Femur (tissue), 1 donor: ENCODE results near the gene TINCR.
"Not testable (repeated sequence)": the region's sequence is repeated elsewhere in the genome, so short reads cannot be mapped to it uniquely, and the experiment has no call there.

Experiments used
- DNase-seq: peaks from one replicate; pipeline ENCODE4 v3.0.0-alpha.2; 2017

Gene TINCR

DNA sequence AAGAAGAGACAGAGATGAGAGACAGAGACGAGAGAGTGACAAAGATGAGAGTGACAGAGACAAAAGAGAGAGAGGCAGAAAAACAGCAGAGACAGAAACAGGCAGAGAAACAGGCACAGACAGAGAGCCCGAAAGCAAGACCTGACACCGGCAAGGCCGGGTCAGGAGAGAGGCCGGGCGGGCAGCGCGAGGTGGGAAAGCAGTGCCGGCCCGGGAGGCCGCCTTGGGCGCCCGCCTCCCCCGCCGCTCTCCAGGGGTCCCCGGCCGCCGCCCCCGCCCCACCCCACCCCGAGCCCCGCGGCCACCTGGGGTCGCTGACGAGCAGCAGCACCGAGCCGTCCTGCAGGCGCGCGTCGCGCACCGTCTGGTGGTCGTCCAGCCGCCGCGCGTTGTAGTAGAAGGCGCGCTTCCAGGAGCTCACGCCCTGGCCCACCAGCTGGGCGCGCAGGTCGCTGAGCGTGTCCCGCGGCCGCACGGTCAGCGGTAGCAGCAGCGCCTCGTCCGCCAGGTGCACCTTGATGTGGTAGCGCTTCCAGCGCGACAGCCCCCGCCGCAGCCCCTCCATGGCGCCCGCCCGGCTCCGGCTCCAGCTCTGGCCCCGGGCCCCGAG is at the start of gene TINCR:
Gene TINCR, minus strand, starts transcription at position 594 of the 610 bp plus-strand sequence.
- no peak for DNase-seq

- no peak for DNase-seq
These were observed 49.3 kb upstream of the TINCR start for GRCh38 chr19:5617080-5617479.

GRCh38 chr19:5615756-5616327 is 48.1 kb upstream of the TINCR start:
- DNase-seq, result no peak

GRCh38 chr19:5612891-5613865 is 45.4 kb upstream of the TINCR start:
- DNase-seq, result no peak

GRCh38 chr19:5609881-5610448 is 42.2 kb upstream of the TINCR start:
- DNase-seq, result no peak

GRCh38 chr19:5608766-5609165 is 41.0 kb upstream of the TINCR start:
- DNase-seq, result not testable (repeated sequence)

DNA sequence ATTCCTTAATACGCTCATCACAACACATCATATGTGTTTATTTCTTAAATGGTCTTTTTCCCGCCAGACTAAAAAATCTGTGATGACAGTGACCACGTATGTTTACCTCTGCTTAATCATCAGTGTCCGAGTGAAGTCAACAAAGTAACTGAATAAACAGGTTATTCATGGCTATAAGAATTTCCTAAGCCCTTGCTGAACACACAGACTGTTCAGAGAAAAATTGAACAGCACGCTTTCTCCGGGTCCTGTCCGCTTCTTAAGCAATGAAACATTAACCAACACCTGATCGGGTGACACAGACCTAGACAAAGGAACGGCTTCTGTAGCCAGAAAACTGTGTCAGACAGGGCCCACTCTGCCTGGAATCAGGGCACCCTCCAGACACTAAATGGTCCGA is 40.5 kb upstream of the TINCR start:
- DNase-seq, result no peak

- DNase-seq, result no peak
These were observed 39.8 kb upstream of the TINCR start for GRCh38 chr19:5607318-5608275.

- no peak for DNase-seq
These were observed 37.6 kb upstream of the TINCR start for GRCh38 chr19:5605362-5605761.

GRCh38 chr19:5603626-5604025 is 35.9 kb upstream of the TINCR start:
- DNase-seq, result no peak

DNA sequence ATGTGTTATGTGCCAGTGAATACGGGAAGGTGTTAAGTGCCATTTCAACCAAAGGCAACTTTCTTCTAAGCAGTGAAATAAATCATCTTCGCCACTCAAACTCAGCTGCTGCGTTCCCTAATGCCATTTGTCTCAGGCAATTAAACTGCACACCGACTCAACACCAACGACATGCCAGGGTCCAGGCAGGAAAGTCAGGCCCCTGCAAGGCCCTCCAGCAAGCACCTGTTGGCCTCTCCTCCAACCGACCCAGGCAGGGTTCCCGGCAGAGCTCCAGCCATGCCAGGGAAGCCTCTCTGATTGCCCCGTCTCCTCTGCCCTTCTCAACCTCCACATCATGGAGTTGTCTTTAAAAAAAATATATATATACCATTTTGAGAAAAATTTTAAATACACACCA is 33.0 kb upstream of the TINCR start:
- DNase-seq, result peak; percentile 33

DNA sequence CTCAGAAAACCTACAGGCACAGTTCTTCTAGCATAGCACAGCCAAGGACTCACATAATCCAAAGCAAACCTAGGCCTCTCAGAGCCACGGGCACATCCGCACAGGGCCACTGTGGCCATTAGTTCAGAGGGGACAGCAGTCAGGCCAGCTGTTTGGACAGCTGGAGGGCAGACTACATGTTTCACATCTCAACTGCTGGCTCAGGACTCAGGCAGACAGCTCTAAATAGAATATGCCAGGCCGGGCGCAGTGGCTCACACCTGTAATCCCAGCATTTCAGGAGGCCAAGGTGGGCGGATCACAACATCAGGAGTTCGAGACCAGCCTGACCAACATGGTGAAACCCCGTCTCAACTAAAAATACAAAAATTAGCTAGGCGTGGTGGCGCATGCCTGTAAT is 28.0 kb upstream of the TINCR start:
- DNase-seq, result no peak

DNA sequence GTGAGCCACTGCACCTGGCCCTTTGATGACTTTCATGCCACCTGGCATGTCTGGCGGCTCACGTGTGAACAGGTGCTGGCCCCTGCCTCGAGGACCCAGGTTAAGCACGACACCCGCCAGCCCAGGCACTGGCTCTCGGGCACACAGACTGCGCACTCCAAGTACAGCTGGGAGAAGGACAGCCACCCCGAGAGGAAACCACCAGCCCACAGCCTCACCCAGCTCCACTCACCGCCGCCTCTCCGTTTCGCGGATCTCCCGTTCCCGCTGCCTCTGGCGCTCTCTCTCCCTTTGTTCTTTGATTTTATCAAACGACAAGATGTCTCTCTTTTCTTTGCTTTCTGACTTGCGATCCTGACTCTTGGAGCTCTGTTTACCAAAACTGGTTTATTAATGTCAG is 27.4 kb upstream of the TINCR start:
- DNase-seq, result no peak

DNA sequence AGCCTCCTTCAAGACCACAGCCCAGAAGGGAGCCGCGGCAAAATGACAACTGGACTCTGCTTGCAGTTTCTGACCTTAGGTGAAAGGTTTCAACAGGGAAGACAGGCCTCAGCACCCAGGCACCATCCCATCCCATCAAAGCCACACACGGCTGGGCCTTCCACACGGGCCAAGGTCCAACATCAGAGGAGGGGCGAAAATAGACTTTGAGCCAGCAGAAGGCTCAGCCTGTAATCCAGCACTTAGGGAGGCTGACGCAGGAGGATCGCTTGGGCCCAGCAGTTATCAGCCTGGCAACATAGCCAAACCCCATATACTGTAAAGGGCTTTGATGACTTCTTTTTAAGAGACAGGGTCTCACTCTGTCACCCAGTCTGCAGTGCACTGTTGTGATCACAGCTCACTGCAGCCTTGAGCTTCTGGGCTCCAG is 26.8 kb upstream of the TINCR start:
- no peak for DNase-seq

DNA sequence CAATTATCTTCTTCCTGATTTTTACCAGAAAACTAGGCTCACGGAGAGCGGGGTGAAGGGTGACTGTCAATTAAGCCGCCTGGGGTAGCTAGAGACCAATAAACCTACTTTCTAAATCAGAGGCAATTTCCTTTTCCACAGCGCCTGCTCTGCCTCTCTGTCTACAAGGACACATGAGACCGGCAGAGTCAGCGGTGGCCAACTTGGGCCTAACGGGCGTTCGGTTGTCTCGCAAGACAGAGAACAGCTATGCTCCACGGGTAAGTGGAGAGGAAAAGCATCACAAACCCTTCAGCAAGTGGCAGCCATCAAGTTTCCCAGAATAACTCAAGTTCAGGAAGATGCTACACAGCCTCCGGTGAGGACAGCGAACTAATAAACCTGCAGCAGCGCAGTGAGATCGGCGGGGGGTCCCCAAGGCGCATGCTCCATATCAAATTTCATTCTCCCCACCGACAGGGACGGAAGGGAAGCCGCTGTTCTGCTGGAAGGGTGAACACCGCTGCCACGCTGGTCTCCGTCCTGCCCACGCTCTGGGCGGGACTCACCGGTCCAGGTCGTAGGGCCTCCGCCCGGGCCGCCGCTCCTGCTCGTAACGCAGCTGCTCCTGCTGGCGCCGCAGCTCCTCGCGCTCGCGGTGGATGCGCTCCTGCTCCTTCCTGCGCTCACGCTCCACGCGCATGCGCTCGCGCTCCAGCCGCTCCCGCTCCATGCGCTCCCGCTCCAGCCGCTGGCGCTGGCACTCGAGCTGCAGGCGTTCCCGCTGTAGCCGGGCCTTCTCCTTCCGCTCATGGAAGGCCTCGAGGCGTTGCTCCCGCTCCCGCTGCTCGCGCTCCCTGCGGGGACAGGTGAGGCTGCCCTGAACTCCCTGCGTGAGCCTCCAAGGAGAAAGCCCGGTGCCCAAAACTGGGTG is 25.8 kb upstream of the TINCR start:
- DNase-seq, result no peak

GRCh38 chr19:5592531-5593342 is 25.0 kb upstream of the TINCR start:
- no peak for DNase-seq

DNA sequence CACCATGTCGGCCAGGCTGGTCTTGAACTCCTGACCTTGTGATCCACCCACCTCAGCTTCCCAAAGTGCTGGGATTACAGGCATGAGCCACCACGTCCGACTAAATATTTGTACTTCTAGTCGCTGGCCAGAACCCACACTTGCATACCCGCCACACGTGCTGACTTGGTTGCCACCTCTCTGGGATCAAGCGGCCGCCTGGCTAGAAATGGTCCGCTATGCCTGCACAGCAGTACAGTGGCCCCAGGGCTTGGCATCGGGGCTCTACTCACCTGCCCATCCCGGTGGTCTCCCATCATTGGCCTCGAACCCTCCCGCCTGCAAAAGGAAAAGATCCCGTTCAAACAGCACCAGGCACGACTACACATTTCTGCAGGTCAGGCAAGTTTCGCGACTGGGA is 23.7 kb upstream of the TINCR start:
- no peak for DNase-seq

GRCh38 chr19:5590865-5591154 is 23.1 kb upstream of the TINCR start:
- DNase-seq, result no peak

- DNase-seq, result no peak
These were observed 22.6 kb upstream of the TINCR start for GRCh38 chr19:5590151-5590864.
